ENCODE results near the gene ENPP6.

The ENPP6 gene

DNA sequence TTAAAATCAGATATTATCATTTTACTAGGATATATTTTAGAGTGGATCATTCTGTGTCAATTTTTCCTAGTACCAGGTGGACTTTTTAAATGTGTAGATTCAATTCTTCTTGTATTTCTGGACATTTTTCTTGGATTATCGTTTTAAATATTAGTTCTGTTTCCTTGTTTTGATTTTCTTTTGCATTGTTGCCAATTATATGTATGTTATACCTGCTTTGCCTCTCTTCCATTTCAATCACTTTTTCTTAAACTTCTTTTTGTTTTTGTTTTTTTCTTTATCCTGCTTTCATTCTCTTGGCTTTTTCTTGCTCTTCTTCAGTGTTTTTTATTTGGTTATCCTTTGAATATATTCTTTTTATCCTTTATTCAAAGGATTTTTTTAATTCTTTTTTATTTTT is 171.5 kb downstream of the ENPP6 start:
- no peak for DNase-seq

DNA sequence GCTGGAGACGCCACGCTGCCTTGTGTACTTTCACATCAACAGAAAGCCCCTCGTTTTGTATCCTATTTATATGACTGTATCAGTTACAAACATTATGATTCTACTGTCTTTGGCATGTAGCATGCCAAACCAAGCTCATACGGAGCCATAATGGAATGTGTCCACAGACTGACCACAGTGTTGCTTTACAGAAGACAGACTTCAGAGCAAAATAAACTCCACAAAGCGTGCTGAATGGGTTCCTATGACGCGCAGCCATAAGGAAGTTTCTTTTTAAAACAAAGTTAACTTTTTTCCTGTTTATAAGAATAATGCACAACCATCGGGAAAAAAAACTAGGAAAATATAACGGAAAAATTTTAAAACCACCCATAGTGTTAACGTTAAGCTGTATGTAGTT is 176.5 kb downstream of the ENPP6 start:
- no peak for DNase-seq

DNA sequence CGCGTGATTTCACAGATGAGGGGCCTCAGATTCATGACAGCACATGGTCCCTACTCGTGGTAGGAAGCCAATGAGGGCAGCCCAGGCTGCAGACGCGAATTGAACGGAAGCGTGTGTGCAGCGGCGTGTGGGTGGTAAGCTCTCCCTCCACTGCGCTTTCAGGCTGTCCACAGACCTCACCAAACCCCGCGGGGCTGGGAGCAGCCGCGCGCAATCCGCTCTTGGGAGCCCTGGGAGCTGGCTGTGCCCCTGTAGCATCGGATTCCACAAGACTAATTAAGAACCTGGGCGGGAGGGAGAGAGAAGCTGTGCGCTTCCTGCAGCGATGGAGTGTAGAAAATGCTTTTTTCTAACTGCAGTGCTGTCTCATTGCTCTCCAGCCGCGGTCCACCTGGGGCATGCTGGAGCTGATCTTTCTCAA is 177.7 kb downstream of the ENPP6 start:
- no peak for DNase-seq

All from NCI-H345 (cell line).